Peyer's patch (tissue), 4 donors: ENCODE data around the gene BRPF1. TPM values are rescaled to one million over a fixed set of nuclear protein-coding genes. Genes with fewer than 3 reads are reported as not detected.
A peak's percentile ranks its signal among the peaks of the same experiment; 100 is the strongest.

ENCODE experiments used
- DNase-seq, 3 donors: peaks; one replicate each; pipeline ENCODE4 v3.0.0-alpha.2; 2017 to 2019
- H3K27ac ChIP-seq, 4 donors: fragments of 200-600 bp; sonication (generic); one replicate each; pipeline ENCODE4 v1.5.1; 2016 to 2019
- H3K27me3 ChIP-seq, 2 donors: fragments of 200-600 bp; sonication (generic); one replicate each; pipeline ENCODE4 v1.5.1; 2019
- H3K36me3 ChIP-seq, 3 donors: fragments of 200-600 bp; sonication (generic); one replicate each; pipeline ENCODE4 v1.5.1; 2016 to 2019
- H3K4me1 ChIP-seq, 4 donors: fragments of 200-600 bp; sonication (generic); one replicate each; pipeline ENCODE4 v1.5.1; 2016 to 2019
- H3K4me3 ChIP-seq, 4 donors: fragments of 200-600 bp; sonication (generic); 1 replicate in 3 of 4; 2 replicates in 1 of 4; pipeline ENCODE4 v1.5.1; 2016 to 2019; ENCODE audit warnings: mild to moderate bottlenecking in 1 of 4
- H3K9me3 ChIP-seq, 4 donors: fragments of 200-600 bp; sonication (generic); one replicate each; pipeline ENCODE4 v1.5.1; 2016 to 2019; ENCODE audit warnings: mild to moderate bottlenecking in 1 of 4
- POLR2A ChIP-seq, 2 donors: fragments of 450-650 bp; IDR thresholded peaks; one replicate each; pipeline ENCODE4 v1.5.1; 2017; ENCODE audit warnings: antibody characterized with exemption in 2 of 2, mild to moderate bottlenecking in 2 of 2, moderate library complexity in 2 of 2
- total RNA-seq, 4 donors: library from RNA; depleted of rRNA; stranded (reverse); fragments of >200 nt; gene quantifications; one replicate each; pipeline ENCODE4 v1.1.0, GENCODE V29; 2016
- TF ChIP-seq, protein P1 (sequence below), 6 experiments: fragments of 450-650 bp in 4 of 6; fragments of 200-600 bp in 2 of 6; sonication (generic) in 1 of 6; IDR thresholded peaks; one replicate each; pipeline ENCODE4 v1.5.1; 2017 to 2019; ENCODE audit warnings: antibody characterized with exemption in 6 of 6, mild to moderate bottlenecking in 3 of 6, moderate library complexity in 1 of 6

BRPF1 gene
- total RNA-seq, 4 donors from 2014 or later, result 16.8 to 43.7 (median 25.6) TPM

DNA sequence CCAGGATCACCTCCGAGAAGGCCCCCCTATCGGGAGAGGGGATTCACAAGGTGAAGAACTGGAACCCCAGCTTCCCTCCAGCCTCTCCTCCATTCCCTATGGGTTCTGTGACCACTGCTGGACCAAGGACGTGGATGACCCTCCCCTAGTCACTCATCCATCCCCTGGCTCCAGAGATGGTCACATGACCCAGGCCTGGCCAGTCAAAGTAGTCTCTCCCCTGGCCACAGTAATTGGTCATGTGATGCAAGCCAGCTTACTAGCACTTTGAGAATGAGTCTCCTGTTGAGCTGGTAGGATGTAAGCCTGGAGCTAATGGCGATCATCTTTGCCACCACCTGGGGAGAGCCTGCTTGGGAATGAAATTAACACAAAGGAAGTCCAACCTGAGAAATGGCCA is 34.3 kb downstream of the BRPF1 start:
- Histone ChIP-seq H3K4me1 (peaks cover 0 to 22% (median 6%) of the 10 kb centered on the region in 4 donors), H3K27ac (no peak overlapping the region), H3K4me3 (no peak overlapping the region), H3K9me3 (no peaks in the 10 kb centered on the region), H3K27me3 (no peaks in the 10 kb centered on the region), H3K36me3 (no peaks in the 10 kb centered on the region)
- DNase-seq, result no peak
- TF ChIP-seq POLR2A (IDR thresholded peaks at IDR 0.05), result no peak
- TF ChIP-seq, protein P1, sequence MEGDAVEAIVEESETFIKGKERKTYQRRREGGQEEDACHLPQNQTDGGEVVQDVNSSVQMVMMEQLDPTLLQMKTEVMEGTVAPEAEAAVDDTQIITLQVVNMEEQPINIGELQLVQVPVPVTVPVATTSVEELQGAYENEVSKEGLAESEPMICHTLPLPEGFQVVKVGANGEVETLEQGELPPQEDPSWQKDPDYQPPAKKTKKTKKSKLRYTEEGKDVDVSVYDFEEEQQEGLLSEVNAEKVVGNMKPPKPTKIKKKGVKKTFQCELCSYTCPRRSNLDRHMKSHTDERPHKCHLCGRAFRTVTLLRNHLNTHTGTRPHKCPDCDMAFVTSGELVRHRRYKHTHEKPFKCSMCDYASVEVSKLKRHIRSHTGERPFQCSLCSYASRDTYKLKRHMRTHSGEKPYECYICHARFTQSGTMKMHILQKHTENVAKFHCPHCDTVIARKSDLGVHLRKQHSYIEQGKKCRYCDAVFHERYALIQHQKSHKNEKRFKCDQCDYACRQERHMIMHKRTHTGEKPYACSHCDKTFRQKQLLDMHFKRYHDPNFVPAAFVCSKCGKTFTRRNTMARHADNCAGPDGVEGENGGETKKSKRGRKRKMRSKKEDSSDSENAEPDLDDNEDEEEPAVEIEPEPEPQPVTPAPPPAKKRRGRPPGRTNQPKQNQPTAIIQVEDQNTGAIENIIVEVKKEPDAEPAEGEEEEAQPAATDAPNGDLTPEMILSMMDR (IDR thresholded peaks at IDR 0.05), result no peak

DNA sequence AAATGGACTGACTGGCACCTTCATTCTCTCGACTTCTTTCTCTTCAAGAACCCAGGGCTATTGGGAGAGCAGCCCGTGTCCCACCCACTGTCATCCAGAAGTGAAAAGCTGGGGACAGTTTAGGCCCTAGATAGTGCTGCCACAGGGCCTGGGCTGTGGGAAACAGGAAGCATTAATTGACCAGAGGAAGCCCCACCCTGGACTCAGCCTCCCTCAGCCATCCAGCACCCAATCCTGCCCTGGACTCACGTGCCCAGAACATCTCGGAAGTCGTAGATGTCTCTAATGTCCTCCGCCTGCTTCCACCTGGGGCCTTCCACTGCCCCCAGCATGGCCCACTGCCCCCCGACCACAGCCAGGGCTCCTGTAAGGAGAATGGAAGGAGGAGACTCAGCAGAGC is 35.9 kb downstream of the BRPF1 start:
- Histone ChIP-seq H3K4me1 (peaks cover 0 to 22% (median 6%) of the 10 kb centered on the region in 4 donors), H3K9me3 (no peaks in the 10 kb centered on the region), H3K27me3 (no peaks in the 10 kb centered on the region), H3K27ac (peak overlapping the region in 1 of 4 donors; percentile 39), H3K36me3 (no peaks in the 10 kb centered on the region), H3K4me3 (no peak overlapping the region)
- TF ChIP-seq, protein P1 (IDR thresholded peaks at IDR 0.05), result no peak
- TF ChIP-seq POLR2A (IDR thresholded peaks at IDR 0.05), result no peak
- DNase-seq, result no peak

DNA sequence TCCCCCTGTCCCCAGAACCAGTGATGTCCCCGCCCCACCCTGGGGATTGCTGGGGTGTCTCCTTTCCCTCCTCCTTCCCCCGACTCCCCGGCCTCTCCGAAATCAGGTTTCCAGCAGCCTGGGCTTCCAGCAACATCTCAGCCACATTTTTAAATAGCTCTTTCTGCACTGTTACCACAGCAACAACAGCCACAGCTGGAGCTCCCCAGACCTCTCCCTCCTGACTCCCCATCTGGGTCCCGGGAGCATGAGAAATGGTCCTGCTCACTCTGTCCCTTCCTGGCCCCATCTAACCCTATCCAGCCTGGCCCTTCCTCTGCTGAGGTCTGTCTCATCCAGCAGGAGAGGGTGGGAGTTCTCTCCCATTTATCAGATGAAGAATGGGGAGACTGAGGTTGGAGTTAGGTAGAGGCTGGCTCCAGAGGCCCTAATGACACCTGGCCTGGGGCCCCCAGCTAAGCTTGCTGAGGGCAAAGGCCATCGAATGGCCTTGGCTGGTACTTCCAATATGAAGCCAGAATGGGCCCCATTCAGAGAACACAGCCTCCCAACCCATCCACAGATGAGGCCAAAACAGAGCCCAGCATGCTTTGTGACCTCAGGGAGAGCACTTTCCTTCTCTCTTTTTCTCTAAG is 36.7 kb downstream of the BRPF1 start:
- no peaks in the 10 kb centered on the region for H3K9me3 ChIP-seq
- H3K4me3 ChIP-seq, result no peak overlapping the region
- H3K27ac ChIP-seq, result peak overlapping the region in 1 of 4 donors; percentile 70
- no peaks in the 10 kb centered on the region for H3K27me3 ChIP-seq
- no peak for DNase-seq
- TF ChIP-seq, protein P1 (IDR thresholded peaks at IDR 0.05), result no peak
- TF ChIP-seq POLR2A (IDR thresholded peaks at IDR 0.05), result no peak
- peaks cover 0 to 22% (median 6%) of the 10 kb centered on the region in 4 donors for H3K4me1 ChIP-seq
- no peaks in the 10 kb centered on the region for H3K36me3 ChIP-seq

DNA sequence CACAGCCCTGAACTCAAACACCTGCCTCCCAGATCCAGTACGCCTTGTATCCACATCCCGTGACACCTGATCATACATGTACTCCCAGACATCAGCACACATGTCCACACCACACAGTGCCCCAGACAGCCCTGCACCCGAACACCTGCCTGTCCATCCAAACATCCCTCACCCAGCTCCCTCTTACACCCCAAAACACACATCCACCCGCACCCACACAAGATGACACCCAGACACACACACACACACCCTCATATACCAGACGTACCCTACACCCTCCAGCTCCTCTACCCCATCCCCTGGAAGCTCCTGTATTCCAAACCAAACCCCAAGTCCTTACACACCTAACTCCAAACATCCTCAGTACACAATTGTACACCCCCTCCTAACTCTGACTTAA is 37.5 kb downstream of the BRPF1 start:
- Histone ChIP-seq H3K4me1 (peaks cover 0 to 22% (median 6%) of the 10 kb centered on the region in 4 donors), H3K4me3 (peak overlapping the region; percentile 25 to 74 (median 56)), H3K27me3 (no peaks in the 10 kb centered on the region), H3K9me3 (no peaks in the 10 kb centered on the region), H3K27ac (peak overlapping the region; percentile 29 to 87 (median 76)), H3K36me3 (no peaks in the 10 kb centered on the region)
- TF ChIP-seq POLR2A (IDR thresholded peaks at IDR 0.05), result no peak
- TF ChIP-seq, protein P1 (IDR thresholded peaks at IDR 0.05), result no peak
- DNase-seq, result no peak

DNA sequence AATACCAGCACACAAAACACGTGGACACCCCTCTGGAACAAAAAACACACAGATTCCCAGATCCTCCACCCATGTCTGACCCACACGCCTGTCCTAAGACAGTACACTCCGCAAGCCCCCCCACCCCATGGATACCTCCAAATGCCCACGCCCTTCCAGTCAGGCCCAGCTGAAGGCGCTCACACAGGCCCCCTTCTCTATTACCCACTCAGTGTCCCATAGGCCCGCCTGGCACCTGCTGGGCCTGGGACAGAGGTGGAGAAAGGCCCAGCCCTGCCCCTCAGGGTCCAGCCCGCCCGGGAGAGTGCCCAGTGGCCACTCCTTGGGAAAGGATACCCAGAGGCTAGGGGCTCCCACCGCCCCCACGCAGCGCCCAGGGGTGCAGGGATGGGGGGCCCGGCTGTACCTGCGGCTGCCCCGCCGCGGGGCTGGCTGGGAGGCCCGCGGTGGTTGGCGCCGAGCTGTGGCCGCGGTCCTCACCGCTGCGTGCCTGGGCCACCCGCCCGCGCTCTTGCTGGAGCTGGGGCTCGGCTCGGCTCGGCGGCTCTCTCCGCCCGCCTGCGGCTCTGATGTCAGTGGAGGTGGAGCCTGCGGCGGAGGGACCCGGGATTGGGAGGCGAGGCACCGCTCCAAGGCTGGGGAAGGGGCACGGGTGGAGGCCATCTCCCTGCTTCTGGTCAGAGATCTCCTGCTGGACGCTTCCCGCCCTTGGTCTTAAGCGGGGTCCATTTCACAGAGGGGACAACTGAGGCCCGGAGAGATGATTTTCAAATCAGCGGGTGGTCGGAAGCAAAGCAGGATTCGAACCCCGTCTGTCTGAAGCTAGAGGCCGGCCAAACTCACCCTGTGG is 38.1 kb downstream of the BRPF1 start, which contains the start of gene CAMK1:
Gene CAMK1 (minus strand): TSS at position 522 of the 850 bp plus-strand sequence. CDS start 2,198 bp downstream, outside the sequence.
- Histone ChIP-seq H3K9me3 (no peaks in the 10 kb centered on the region), H3K4me1 (peaks cover 0 to 22% (median 6%) of the 10 kb centered on the region in 4 donors), H3K27me3 (no peaks in the 10 kb centered on the region), H3K4me3 (peak within 1 kb of the TSS; percentile 25 to 74 (median 56)), H3K27ac (peak within 1 kb of the TSS; percentile 29 to 87 (median 76)), H3K36me3 (no peaks in the 10 kb centered on the region)
- DNase-seq, result peak; percentile 53 to 83 (median 82)
- TF ChIP-seq, protein P1 (IDR thresholded peaks at IDR 0.05), result no peak
- TF ChIP-seq POLR2A (IDR thresholded peaks at IDR 0.05), result peak; percentile 51 to 55
